ENCODE data around the gene PHF12. TPM values are rescaled to one million over a fixed set of nuclear protein-coding genes. Genes with fewer than 3 reads are reported as not detected.

PHF12 gene
- total and polyA plus RNA-seq, 2 of the 4 experiments (the other 2 are of a cell fraction): 24.4 to 25.6 TPM

DNA sequence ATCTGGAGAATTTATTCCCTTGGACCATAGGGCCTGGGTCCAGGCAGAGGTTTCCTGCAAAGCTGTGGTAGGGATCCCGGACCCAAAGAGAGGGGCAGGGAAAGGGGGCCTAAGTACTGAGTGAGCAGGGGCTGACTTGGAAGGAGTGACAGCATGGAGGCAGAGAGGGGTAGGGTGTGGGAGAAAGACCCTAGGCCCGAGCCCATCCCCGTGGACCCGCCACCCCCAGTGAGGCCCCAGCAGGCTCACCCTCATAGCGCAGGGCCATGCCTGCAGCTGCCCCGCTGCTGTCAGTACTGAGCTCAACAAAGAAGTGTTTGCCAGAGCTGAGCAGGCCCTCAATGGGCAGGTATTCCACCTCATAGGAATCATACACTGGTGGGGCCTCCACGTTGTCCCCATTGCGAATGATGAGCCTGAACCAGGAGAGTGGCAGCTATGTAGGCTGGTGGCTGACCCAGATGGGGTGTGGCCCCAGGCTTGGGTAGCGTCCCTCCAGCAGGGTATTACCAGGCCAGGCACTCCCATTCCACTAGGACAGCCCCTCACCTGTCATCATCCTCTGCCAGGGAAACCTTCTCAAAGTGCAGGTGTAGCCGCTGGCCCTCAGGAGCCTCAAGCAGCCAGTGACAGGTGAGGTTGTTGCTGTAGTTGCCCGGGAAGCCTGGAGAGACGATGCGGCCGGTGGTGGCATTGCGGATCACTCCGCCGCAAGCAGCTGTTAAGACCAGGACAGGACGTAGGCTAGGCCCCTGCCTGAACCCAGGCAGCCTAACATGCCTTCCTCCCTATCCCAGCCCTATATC lies 9.1 kb upstream of the PHF12 start:
- dilution Hi-C loops (cut with HindIII; ENCODE audit: low sequenced_read_pairs, unreplicated experiment) (no loop called here), intact Hi-C loops (cut with micrococcal nuclease) (loop anchor here (10.0 kb wide), 1 partner anchor 84 kb away; the partner anchor contains the start of gene PIPOX), in situ Hi-C loops (cut with MboI; ENCODE audit: low sequenced_read_pairs) (no loop called here)
- H3K9me3 ChIP-seq (ENCODE audit: control insufficient read depth, insufficient read depth, low read length): no peaks in the 10 kb centered on the region
- no peaks in the 10 kb centered on the region for H3K79me1 ChIP-seq (ENCODE audit: low read depth in 1 of 2, low read length in 2 of 2)
- no peak overlapping the region for H3K14ac ChIP-seq (replicated peaks; ENCODE audit: low read depth, low read length)
- no peak overlapping the region for H3K4me2 ChIP-seq (ENCODE audit: low read depth, low read length)
- H2BK120ac ChIP-seq (ENCODE audit: low read depth, low read length): no peak overlapping the region
- no peak overlapping the region for H2BK15ac ChIP-seq (ENCODE audit: low read depth, low read length)
- no peak overlapping the region for H2BK20ac ChIP-seq (ENCODE audit: low read depth, low read length)
- ChIA-PET POLR2A (ENCODE audit: unreplicated experiment) (no interaction called here), CTCF (no interaction called here)
- no peak overlapping the region for H3K18ac ChIP-seq (ENCODE audit: low read depth, low read length)
- BruUV-seq (replicated peaks): no TSS peak
- no peak overlapping the region for H4K91ac ChIP-seq (ENCODE audit: insufficient read depth, low read depth, low read length)
- H4K5ac ChIP-seq (ENCODE audit: low read depth, low read length): no peak overlapping the region
- no peak for ATAC-seq (ENCODE audit: low read depth)
- no peak overlapping the region for H4K8ac ChIP-seq (ENCODE audit: low read depth in 2 of 2, low read length in 2 of 2)
- no peak overlapping the region for H3K4ac ChIP-seq (ENCODE audit: low read depth, low read length)
- no peaks in the 10 kb centered on the region; the same call in 1 of the 2 replicates for H3K27me3 ChIP-seq (ENCODE audit: control insufficient read depth, insufficient read depth, low read length)
- no peak overlapping the region for H2AK9ac ChIP-seq (replicated peaks; ENCODE audit: low read depth, low read length, poor library complexity)
- H4K20me1 ChIP-seq (ENCODE audit: insufficient read depth, low read length): no peaks in the 10 kb centered on the region
- no peak overlapping the region for H3K27ac ChIP-seq (ENCODE audit: insufficient read depth, low read length)
- no peak overlapping the region for H3K23ac ChIP-seq (ENCODE audit: low read depth, low read length)
- TF ChIP-seq RFX5 (IDR thresholded peaks at IDR 0.05; ENCODE audit: low read depth, low read length) (no peak), RAD21 (IDR thresholded peaks at IDR 0.05; ENCODE audit: low read length) (no peak), MAFK (IDR thresholded peaks at IDR 0.05; ENCODE audit: low read depth, low read length) (no peak), MXI1 (IDR thresholded peaks at IDR 0.05; ENCODE audit: borderline replicate concordance, low read depth, low read length) (no peak), NFE2L2 (IDR thresholded peaks at IDR 0.05; ENCODE audit: low read depth, low read length) (no peak), SMC3 (IDR thresholded peaks at IDR 0.05; ENCODE audit: low read depth, low read length) (no peak), RCOR1 (IDR thresholded peaks at IDR 0.05; ENCODE audit: insufficient replicate concordance, low read length) (no peak), BHLHE40 (IDR thresholded peaks at IDR 0.05; ENCODE audit: low read depth, low read length) (no peak), MAZ (IDR thresholded peaks at IDR 0.05; ENCODE audit: borderline replicate concordance, low read depth, low read length) (no peak)
- TF ChIP-seq, protein P1, sequence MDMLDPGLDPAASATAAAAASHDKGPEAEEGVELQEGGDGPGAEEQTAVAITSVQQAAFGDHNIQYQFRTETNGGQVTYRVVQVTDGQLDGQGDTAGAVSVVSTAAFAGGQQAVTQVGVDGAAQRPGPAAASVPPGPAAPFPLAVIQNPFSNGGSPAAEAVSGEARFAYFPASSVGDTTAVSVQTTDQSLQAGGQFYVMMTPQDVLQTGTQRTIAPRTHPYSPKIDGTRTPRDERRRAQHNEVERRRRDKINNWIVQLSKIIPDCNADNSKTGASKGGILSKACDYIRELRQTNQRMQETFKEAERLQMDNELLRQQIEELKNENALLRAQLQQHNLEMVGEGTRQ (IDR thresholded peaks at IDR 0.05; ENCODE audit: low read depth, low read length): no peak
- H2AK5ac ChIP-seq (ENCODE audit: low read depth, low read length): no peak overlapping the region
- H3K56ac ChIP-seq (ENCODE audit: extremely low read depth, insufficient read depth, low read length): no peak overlapping the region
- H3K9me1 ChIP-seq (ENCODE audit: insufficient read depth, low read length): no peaks in the 10 kb centered on the region
- DNase-seq: no peak
- 88% methylated on average over 3 of the region's 18 CpGs; no CpG with 5 or more reads in 1 of the 2 experiments for WGBS, 2 experiments (ENCODE audit: extremely low coverage in 2 of 2, insufficient read length in 1 of 2)
- peak overlapping the region; percentile 7 for H2AFZ ChIP-seq (replicated peaks; ENCODE audit: low read length, poor library complexity)
- no peaks in the 10 kb centered on the region for H3K36me3 ChIP-seq (ENCODE audit: control insufficient read depth, insufficient read depth, low read length)
- H3K4me1 ChIP-seq (ENCODE audit: control insufficient read depth, insufficient read depth, low read length): no peaks in the 10 kb centered on the region
- no peak overlapping the region for H2BK5ac ChIP-seq (ENCODE audit: low read depth, low read length, poor library complexity, severe bottlenecking)
- no peak overlapping the region for H3K9ac ChIP-seq (ENCODE audit: low read depth, low read length)
- no peak overlapping the region for H3K4me3 ChIP-seq (ENCODE audit: insufficient read depth, low read depth, low read length)
